NCI-H524 treated with DMSO at 0.1 percent for 48 hours (cell line): Measurements from ENCODE around the gene ANKMY2.
"Not testable (repeated sequence)": the region's sequence is repeated elsewhere in the genome, so short reads cannot be mapped to it uniquely, and the experiment has no call there.

Experiments
- DNase-seq: peaks from one replicate; lab custom pipeline; 2025; lab: John Stamatoyannopoulos, UW

The ANKMY2 gene

DNA sequence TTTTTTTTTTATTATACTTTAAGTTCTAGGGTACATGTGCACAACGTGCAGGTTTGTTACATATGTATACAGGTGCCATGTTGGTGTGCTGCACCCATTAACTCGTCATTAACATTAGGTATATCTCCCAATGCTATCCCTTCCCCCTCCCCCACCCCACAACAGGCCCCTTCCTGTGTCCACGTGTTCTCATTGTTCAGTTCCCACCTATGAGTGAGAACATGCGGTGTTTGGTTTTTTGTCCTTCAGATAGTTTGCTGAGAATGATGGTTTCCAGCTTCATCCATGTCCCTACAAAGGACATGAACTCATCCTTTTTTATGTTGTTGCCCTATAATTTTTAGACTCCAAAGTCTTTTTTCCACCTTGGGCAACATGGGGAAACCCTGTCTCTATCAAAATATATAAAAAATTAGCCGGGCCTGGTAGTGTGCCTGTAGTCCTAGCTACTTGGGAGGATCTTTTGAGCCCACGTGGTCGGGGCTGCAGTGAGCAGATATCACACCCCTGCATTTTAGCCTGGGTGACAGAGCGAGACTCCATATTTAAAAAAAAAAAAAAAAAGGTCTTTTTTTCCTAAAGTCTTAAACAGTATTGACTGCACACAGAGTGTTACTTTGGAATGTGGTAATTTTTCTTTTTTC is 14.4 kb upstream of the ANKMY2 start:
- DNase-seq: not testable (repeated sequence)

DNA sequence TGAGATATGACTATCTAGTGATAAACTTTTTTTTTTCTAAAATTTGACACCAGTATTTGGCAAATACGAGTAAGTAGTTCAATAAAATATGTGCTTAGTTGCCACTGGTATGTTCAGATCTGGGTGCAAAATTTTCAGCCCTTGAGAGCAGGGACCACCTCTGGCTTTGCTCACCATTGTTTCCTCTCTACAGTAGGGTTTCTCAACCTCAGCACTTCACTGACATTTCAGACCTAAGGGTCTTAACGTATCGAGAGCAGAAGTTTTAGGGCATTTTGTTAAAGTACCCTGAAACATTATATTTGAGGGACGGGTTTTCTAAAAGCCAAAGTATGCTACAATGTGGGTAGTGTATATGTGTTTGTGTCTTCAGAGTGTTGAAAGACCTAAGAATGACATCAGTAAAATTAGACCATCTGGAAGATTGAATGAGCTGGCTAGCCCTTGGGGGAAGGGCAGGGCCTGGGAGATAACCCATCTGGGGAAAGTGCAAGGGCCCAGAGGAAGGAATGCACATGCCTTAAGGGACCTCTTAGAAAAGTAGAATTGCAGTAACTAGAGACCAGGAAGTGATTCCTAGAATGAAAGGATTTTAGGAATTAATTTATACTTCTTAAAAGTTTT is 12.2 kb upstream of the ANKMY2 start:
- peak; percentile 43 for DNase-seq

DNA sequence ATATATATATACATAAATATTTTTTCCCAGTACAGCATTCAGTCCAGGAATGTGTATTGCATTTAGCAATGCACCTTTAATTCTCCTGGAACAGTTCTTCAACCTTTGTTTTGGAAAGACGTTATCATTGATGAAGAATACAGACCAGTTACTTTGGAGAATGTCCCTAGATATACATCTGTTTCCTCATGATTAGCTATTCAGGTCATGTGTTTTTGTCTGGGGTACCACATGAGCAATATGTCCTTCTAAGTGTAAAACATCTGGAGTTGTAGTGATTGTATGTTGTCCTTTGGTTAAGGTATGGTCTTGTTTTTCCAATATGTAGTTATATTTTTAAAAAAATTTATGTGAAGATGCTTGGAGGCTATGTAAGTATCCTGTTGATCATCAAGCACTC is 10.6 kb upstream of the ANKMY2 start:
- no peak for DNase-seq

DNA sequence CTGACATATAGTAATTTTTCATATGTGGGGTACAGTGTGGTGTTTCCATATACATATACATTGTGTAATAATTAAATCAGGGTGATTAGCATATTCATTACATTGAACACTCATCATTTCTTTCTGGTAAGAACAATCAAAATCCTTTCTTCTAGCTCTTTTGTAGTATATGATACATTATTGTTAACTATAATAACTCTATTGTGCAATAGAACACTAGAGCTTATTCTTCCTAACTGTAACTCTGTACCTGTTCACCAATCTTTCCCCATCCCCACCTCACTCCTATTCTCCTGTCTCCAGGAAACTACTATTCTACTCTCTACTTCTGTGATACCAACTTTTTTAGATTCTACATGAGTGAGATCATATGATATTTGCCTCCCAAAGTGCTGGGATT is 9.8 kb upstream of the ANKMY2 start:
- no peak for DNase-seq

DNA sequence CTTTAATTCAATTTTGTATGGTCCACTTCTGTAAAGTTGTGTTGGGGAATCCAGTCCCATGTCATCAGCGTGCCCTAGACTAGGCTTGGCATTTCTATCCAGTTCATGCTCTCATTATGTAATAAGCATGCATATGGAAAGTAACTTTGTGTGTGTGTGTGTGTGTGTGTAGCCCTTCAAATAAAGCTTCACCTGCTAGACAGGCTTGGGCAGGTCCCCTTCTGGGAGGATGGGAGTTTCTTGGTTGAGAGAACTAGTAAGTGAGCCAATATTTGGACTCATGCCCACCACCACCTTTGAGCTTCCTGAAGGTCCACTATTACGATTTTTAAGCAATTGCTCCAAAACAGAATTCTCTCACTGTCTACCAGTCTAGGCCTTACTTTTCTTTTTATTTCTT is 7.3 kb upstream of the ANKMY2 start:
- no peak for DNase-seq

DNA sequence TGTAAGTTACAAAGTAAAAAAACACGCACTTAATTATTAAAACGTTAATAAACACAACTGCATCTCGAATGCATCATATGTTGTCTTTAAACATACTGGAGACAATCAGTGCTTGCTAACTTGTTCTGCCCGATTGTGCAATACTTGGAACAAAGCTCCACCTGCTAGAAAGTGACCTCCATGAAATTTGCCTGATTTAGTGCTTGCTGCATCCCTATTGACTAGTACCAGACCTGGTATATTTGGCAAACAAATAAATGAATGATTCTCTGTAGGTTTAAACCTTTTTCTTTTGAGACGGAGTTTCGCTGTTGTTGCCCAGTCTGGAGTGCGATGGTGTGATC is 6.7 kb upstream of the ANKMY2 start:
- DNase-seq: no peak

DNA sequence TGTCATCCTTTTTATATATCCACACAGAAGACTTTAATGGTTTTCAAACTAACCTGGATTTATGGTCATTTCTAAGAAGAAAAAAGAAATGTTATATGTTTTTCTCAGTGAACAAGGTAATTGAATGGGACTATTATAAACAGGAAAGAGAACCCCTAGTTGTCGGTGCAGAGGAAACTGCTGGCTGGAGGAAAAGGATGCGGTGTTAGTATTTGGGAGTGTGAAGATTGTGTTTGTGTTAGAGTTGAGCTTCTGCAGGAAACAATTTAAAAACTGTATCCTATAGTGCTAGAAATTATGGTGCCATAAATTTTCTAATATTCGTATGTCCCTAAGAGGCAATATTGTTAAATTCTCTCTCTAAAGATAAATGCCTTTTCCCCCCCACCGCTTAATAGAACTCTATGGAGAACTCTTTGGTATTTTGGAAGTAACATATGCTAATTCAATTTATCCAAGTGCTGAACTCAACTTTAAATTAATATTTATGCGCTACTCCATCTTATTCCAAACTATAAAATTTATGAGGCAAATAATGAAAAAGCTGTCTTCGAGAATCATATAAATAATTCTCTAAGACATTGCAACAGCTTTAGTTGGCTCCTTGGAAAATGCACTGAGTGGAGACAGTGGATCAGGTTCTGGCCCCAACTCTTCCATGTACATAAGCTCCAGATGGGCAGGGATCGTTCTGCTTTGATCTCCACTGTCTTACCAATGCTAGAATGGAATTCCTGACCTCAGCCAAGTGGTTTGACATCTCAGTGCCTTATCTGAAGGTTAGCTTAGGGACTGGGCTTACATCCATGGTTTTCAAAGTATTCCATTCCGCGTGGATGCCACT is 6.1 kb upstream of the ANKMY2 start:
- no peak for DNase-seq

DNA sequence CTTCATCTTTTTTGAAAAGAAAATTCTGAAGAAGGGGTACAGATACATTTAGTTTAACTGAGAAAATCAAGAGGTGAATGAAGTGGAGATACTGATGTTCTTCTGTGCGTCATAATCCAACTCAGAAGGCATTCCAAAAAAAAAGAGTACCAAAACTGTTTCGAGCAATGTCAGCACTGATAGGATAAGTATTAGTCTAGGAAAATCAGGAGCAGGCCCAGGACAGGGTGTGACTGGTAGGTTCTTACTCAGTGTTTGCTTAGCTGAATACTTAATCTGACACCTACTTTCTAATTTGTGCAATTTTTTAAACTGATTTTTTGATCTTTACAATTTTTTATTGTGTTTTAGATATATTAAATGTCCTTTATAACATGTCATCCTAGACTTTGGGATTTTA is 4.7 kb upstream of the ANKMY2 start:
- DNase-seq: no peak

DNA sequence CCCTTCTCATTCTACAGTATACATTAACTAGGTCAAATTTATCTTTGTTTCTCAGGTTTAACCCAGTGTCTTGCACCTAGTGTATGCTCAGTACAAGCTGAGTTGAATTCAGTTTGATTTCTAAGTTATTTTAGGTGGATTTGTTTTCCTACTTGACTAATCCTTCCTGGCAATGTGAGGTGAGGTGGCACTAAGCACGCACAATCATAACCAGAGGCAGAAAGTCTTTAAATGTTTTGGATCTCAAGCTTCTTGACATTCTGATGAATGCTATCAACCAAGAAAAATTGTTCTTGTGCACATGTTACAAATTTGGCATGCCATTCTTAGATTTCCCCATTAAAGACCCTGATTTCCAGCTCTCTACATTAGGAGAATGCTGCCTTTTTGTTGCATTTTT is 3.6 kb upstream of the ANKMY2 start:
- no peak for DNase-seq

DNA sequence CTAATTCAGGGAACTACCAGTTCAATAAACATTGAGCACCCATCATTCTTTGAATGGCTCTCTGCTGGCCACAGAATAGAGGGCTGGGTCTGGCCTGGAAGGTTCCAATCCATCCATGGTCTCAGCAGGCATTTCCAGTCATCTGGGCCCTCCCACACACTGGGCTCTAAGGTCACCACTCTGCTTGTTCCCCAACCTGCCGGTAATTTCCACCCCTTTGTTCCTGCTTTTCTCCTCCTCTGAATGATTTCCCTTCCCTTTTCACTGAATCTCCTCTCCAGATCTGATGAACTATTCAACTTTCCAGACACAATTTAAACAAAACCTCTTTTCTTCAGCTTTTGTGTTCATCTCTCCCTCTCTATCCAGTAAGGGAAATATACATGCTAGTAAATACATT is 3.0 kb upstream of the ANKMY2 start:
- DNase-seq: no peak

DNA sequence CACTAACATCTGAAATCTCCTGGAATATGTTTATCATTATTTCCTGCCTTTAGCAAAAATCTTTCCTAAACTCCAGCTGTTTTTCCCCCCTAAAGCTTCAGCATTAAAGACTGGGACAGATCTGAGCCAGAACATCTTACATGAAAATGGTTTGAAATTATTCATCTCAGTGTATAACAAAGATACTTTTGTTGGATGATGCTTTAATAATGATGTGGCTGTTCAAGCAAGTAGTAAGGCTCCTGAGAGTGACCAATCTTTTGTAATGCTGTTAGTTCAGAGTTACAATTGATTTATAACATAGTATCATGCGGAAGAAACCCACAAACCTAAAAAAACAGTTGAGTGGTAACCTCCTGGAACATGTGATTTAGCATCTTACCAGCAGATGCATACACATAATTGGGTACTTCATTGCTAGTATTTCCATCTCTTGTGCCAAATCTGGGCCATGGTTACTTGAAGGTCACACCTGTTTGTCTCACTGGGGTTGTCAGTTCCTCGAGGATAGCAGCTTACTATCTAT is 1.9 kb upstream of the ANKMY2 start:
- DNase-seq: no peak

DNA sequence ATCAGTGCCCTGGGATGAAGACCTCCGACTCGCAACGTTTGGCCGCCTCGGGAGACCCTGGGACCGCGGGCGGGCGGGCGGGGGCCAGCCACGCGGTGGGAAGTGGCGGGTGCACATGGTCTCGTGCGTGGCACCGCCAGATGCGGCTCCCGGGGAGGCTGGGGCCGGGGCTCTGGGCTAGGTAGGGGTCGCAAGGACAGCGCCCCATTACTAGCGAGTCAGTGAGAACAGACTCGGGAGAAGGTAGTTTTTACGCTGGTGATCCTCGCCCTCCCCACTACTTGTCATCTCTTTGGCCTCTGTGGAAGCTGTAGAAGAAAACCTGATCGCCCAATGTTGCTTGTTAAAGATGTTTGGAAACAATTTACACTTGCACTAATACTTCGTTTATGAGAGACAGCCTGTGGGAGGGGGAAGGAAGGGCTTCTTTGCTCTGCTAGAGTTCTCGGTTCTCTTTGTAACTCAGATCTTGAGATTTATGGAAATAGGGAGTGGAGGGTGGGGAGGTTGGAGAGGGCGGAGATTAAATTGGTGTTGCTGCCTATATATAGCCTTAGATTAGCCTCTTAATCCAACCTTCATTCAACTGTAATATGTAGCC is 1.0 kb upstream of the ANKMY2 start:
- no peak for DNase-seq

DNA sequence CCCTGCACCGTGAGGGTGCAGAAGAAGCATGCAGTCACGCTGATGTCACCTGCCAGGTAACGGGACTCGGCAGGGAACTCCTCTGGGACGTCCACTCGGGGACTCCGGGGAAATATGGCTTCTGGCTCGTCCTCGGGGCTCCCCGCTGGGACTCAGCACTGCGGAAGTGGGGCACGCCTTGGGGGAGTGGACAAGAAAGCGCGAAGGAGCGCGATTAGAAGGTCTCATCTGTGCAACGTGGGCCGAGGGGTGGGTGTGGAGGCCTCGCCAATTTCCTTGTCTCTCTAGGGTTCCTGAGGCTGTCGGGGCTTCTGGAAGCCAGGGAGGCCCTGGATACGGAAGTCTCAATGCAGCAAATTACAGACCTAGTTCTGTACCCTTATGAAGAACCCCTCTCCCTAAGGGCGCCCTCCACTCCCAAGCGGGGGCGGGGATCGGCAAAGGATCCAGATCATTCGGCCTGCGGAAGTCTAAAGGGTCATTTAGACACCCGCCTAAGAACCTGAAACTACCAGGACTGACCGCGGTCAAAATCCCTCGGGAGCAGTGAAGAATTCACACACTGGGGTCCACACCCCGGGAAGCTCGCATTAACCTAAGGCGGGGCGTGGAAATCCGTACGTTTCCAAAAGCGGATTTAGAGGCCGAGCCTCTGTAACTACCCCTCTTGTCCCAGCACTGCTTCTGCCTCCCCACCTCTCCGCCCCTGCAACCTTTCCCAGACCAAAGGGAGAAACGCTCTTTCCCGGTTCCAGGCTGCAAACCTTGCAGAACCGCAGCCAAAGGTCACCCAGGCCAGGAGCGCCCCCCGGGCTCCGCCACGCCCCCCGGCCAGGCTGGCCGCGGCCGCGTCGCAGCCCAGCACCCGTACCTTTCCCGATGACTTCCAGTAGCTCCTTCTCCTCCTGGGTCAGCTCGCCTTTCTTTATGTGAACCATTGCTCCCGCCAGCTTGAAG is 640 bp downstream of the ANKMY2 start:
- no peak for DNase-seq

DNA sequence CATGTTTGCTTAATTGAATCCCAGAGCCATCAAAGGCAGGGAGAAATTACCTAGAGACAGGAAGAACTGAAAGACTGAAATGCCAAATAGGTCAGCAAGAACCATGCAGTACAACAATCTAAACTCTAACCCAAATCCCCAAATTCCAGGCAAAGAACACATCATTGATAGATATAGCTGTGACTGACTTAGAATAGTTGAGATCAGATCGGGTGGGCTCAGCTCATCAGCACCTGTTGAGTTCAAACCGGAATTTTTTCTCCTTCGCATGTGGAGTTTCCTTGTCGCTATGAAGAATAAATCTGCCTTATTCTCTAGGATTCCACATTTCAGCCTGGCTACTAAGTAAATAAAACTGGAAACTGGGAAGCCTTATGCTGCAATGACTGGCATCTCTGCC is 1.4 kb downstream of the ANKMY2 start:
- no peak for DNase-seq

DNA sequence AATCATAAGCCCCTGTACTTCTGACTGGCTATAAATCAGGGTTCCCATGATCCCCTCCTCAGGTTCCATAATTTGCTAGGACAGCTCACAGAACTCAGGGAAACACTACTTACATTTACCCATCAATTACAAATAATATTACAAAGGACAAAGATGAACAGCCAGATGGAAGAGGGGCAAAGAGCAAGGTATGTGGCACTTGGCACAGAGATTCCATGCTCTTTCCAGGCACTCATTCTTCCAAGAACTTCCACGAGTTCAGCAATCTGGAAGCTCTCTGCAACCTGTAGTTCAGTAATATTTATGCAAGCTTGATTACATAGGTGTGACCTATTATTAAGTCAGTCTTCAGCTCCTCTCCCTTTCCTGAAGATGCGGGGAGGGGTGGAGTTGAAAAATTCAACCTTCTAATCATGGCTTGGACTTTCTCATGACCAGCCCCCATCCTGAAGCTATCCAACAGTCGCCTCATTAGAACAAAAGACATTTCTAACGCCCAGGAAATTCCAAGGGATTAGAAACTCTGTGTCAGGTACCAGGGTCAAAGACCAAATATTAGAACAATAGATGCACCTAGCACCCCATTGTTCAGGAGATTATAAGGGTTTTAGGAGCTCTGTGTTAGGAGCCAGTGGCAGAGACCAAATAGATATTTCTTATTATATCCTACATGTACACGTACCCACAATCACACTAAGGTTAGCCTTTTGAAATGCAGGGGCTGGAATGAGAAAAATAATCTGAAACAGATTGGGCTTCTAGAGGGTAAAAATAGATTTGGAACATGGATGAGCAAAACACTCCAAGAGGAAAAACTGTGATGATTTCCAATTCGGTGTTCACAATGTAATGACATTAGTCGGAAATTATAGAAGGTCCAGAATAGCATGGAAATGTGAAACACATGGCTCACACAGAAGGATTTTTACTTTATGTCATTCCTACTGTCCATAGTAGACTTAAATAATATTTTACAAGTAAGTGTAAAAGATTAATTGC is 7.0 kb downstream of the ANKMY2 start:
- no peak for DNase-seq

DNA sequence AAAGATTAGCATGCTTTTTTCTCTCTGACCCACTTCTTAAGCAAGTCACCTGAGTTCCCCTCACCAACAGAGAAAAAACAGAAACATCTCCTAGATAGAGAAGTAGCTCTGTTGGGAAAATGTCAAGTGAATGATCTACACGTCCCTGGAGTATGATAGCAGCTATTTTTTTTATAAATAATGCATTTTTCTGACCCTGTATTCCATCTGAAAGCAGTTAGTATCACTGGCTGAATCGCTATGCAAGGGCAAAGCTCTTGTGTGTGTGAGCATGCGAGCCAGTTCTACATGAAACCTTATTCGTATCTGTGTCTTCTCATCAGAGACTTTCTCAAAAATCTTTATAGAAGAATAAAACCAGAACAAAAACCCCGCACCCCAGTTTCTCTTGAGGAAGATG is 8.2 kb downstream of the ANKMY2 start:
- no peak for DNase-seq

DNA sequence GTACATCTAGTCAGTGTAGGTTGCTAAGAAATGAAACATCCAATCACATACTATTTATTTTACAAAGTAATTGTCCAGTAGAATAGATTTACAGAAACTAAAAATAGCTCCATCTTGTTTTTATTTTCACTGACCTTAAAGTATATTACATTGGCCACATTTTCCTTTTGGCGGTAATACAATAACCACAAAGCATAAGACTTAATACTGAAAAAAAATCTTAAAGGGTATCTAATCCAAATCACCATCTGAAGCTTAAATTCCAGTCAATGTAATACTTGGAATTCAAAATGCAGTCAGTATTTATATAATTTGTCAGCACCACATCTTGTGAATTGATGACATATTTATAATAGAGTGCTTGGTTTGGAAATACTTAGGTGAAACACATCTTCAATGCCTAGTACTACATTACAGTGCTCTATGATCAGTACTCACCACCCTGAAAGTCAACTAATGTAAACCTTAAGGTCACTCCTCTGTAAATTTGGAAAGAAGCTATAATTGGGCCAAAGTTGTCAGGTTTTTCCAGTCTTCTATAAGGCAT is 8.9 kb downstream of the ANKMY2 start:
- DNase-seq: no peak

DNA sequence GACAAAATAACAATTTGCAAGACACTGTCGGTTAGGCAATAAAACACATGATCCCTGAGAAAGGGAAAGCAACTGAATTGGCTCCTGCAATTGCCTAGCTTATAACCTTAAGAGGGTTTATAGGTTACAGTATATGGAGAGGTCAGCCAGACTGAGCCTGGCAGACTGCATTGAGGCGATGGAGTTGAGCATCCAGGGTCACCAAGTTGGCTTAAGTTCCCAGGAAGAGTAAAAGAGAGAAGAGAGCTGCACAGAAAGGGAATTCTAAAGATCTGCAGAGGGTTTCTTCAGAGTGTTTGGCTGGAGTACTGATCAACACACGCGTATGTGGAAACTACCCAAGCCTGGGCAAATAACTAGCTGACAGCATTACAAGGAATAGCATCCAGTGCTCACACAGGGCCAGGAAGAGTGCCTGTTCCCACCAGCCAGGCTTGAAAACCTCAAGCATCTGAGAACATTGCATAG is 11.2 kb downstream of the ANKMY2 start:
- no peak for DNase-seq

DNA sequence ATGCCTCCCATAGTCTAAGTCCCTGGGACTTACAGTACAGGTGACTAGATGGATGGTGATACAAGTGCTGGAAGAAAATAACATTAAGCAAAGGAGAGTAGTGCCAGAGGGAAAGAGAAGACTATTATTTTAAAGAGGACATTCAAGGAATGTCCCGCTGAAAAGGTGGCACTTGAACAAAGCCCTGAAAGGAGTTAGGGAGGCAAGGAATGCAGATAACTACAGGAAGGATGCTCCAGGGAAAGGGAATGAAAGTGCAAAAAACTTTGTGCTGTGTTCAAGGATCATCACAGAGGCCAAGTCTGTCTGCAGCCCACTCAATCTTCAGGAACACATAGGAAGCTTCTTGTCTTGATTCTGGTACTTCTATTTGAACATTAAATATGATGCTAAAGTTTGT is 14.9 kb downstream of the ANKMY2 start:
- DNase-seq: no peak

DNA sequence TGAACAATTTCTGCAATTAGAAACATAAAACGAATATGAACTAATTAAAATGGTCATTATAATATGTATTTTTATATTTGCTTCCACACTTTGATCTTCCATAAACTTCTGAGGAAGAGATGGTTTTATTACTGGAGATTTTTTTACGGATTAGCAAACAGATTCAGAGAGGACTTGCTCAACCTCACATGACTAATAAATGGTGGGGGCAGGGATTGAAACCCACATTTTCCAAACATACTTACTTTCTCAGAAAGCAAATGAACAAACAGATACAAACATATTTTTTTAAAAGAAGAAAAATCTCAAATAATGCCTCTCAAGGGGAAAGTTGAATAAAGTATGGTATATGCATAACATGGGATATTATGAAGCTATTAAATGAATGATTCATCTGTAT is 18.3 kb downstream of the ANKMY2 start:
- DNase-seq: no peak
